Muscle of leg (tissue), 11 donors: ENCODE measurements around the gene XPO5. TPM values are rescaled to one million over a fixed set of nuclear protein-coding genes. Genes with fewer than 3 reads are reported as not detected.
"Not testable (repeated sequence)": the region's sequence is repeated elsewhere in the genome, so short reads cannot be mapped to it uniquely, and the experiment has no call there.

ENCODE experiments used
- DNase-seq: peaks from one replicate; pipeline ENCODE4 v3.0.0; 2013
- H3K27ac ChIP-seq: one replicate; pipeline ENCODE4 v1.5.1; 2013; ENCODE audit warnings: mild to moderate bottlenecking, low read length, control low read depth
- H3K27me3 ChIP-seq: one replicate; pipeline ENCODE4 v1.6.1; 2013; ENCODE audit warnings: low read length; ENCODE audit not compliant: control insufficient read depth, insufficient read depth
- H3K36me3 ChIP-seq: one replicate; pipeline ENCODE4 v1.6.1; 2013; ENCODE audit warnings: low read length; ENCODE audit not compliant: control insufficient read depth, insufficient read depth
- H3K4me1 ChIP-seq: one replicate; pipeline ENCODE4 v1.6.1; 2013; ENCODE audit warnings: low read length; ENCODE audit not compliant: control insufficient read depth, insufficient read depth
- H3K4me3 ChIP-seq: one replicate; pipeline ENCODE4 v1.5.1; 2013; ENCODE audit warnings: low read length, control low read depth
- H3K9me3 ChIP-seq: replicated peaks from 2 replicates; pipeline ENCODE4 v1.6.1; 2013; ENCODE audit warnings: low read depth, low read length; ENCODE audit not compliant: control insufficient read depth
- WGBS: methylation state at CpG from one replicate; pipeline ENCODE4 v1.1.5; 2013; ENCODE audit warnings: missing lambda C conversion rate; ENCODE audit not compliant: insufficient coverage; 5-methylcytosine and 5-hydroxymethylcytosine counted together
- polyA plus RNA-seq, 8 donors: library from polyadenylated mRNA; unstranded; fragments of 120-200 nt; gene quantifications; one replicate each; pipeline versions ENCODE4 v1.2.1 to v1.2.3, GENCODE V29; 2013; ENCODE audit warnings: inconsistent platforms in 1 of 8, low replicate concordance in 1 of 8; ENCODE audit not compliant: insufficient read length in 8 of 8, insufficient read depth in 1 of 8
- total RNA-seq: library from RNA; stranded (reverse); fragments of 120-200 nt; gene quantifications from one replicate; pipeline ENCODE4 v1.2.4, GENCODE V29; 2013

The XPO5 gene
- total and polyA plus RNA-seq, 9 donors = 17.2 to 38.2 (median 24.3) TPM

GRCh38 chr6:43559328-43559727 lies 16.5 kb downstream of the XPO5 start:
- Histone ChIP-seq H3K4me1 (no peaks in the 10 kb centered on the region), H3K36me3 (peaks cover 79% of the 10 kb centered on the region), H3K4me3 (no peak overlapping the region), H3K27me3 (no peaks in the 10 kb centered on the region), H3K9me3 (no peaks in the 10 kb centered on the region), H3K27ac (no peak overlapping the region)
- no peak for DNase-seq

- H3K9me3 ChIP-seq, H3K4me1 ChIP-seq, H3K4me3 ChIP-seq, DNase-seq, H3K27me3 ChIP-seq, H3K27ac ChIP-seq: not testable (repeated sequence)
- 100% methylated on average over 1 of the region's 7 CpGs for WGBS
- H3K36me3 ChIP-seq = peaks cover 76% of the 10 kb centered on the region
Observed at GRCh38 chr6:43557620-43558019, 18.2 kb downstream of the XPO5 start.

GRCh38 chr6:43547222-43547621 lies 28.6 kb downstream of the XPO5 start:
- no peaks in the 10 kb centered on the region for H3K27me3 ChIP-seq
- H3K9me3 ChIP-seq = no peaks in the 10 kb centered on the region
- H3K4me1 ChIP-seq = no peaks in the 10 kb centered on the region
- no peak for DNase-seq
- H3K4me3 ChIP-seq = no peak overlapping the region
- H3K36me3 ChIP-seq = peaks cover 73% of the 10 kb centered on the region
- WGBS = no CpG with 5 or more reads among the region's 3 CpGs
- H3K27ac ChIP-seq = no peak overlapping the region

- Histone ChIP-seq H3K36me3 (peaks cover 63% of the 10 kb centered on the region), H3K9me3 (no peaks in the 10 kb centered on the region), H3K4me3 (no peak overlapping the region), H3K4me1 (no peaks in the 10 kb centered on the region), H3K27ac (no peak overlapping the region), H3K27me3 (no peaks in the 10 kb centered on the region)
- 67% methylated on average over 1 of the region's 4 CpGs for WGBS
- no peak for DNase-seq
Observed at GRCh38 chr6:43544461-43544860, 31.4 kb downstream of the XPO5 start.

GRCh38 chr6:43541774-43542471 lies 33.9 kb downstream of the XPO5 start:
- H3K9me3 ChIP-seq = no peaks in the 10 kb centered on the region
- WGBS = 100% methylated on average over 1 of the region's 8 CpGs
- peaks cover 47% of the 10 kb centered on the region for H3K36me3 ChIP-seq
- no peak overlapping the region for H3K27ac ChIP-seq
- no peak for DNase-seq
- H3K4me3 ChIP-seq = no peak overlapping the region
- no peaks in the 10 kb centered on the region for H3K27me3 ChIP-seq
- H3K4me1 ChIP-seq = no peaks in the 10 kb centered on the region

GRCh38 chr6:43540507-43540906 lies 35.3 kb downstream of the XPO5 start:
- H3K9me3 ChIP-seq = no peaks in the 10 kb centered on the region
- peaks cover 36% of the 10 kb centered on the region for H3K36me3 ChIP-seq
- WGBS = 94% methylated on average over 4 of the region's 5 CpGs

GRCh38 chr6:43539409-43539808 lies 36.4 kb downstream of the XPO5 start:
- H3K4me3 ChIP-seq, H3K4me1 ChIP-seq, H3K27ac ChIP-seq, H3K27me3 ChIP-seq, H3K9me3 ChIP-seq, DNase-seq: not testable (repeated sequence)
- peaks cover 28% of the 10 kb centered on the region for H3K36me3 ChIP-seq
- WGBS = 97% methylated on average over 16 of the region's 20 CpGs

More at GRCh38 chr6:43540507-43540906, 35.3 kb downstream of the XPO5 start:
- Histone ChIP-seq H3K4me3 (no peak overlapping the region), H3K4me1 (no peaks in the 10 kb centered on the region), H3K27ac (no peak overlapping the region), H3K27me3 (no peaks in the 10 kb centered on the region)
- no peak for DNase-seq

- peaks cover 29% of the 10 kb centered on the region for H3K36me3 ChIP-seq
- not testable (repeated sequence) for DNase-seq, H3K4me1 ChIP-seq, H3K4me3 ChIP-seq, H3K27me3 ChIP-seq, H3K9me3 ChIP-seq, H3K27ac ChIP-seq
- 97% methylated on average over 12 of the region's 17 CpGs for WGBS
Observed at GRCh38 chr6:43538986-43539385, 36.9 kb downstream of the XPO5 start.

GRCh38 chr6:43532201-43532600 lies 43.6 kb downstream of the XPO5 start:
- no peaks in the 10 kb centered on the region for H3K27me3 ChIP-seq
- DNase-seq = no peak
- H3K27ac ChIP-seq = no peak overlapping the region
- H3K36me3 ChIP-seq = peaks cover 49% of the 10 kb centered on the region
- WGBS = no CpG with 5 or more reads among the region's 1 CpG
- no peak overlapping the region for H3K4me3 ChIP-seq
- no peaks in the 10 kb centered on the region for H3K4me1 ChIP-seq
- no peaks in the 10 kb centered on the region for H3K9me3 ChIP-seq

GRCh38 chr6:43524483-43524961 lies 51.3 kb downstream of the XPO5 start:
- Histone ChIP-seq H3K4me1 (no peaks in the 10 kb centered on the region), H3K4me3 (no peak overlapping the region), H3K27ac (no peak overlapping the region), H3K36me3 (peaks cover 91% of the 10 kb centered on the region), H3K9me3 (no peaks in the 10 kb centered on the region), H3K27me3 (no peaks in the 10 kb centered on the region)
- 84% methylated on average over 9 of the region's 10 CpGs for WGBS
- no peak for DNase-seq

- no CpG with 5 or more reads among the region's 3 CpGs for WGBS
- H3K4me1 ChIP-seq = peaks cover under 1% of the 10 kb centered on the region
- H3K27me3 ChIP-seq = no peaks in the 10 kb centered on the region
- H3K4me3 ChIP-seq = no peak overlapping the region
- no peak for DNase-seq
- no peak overlapping the region for H3K27ac ChIP-seq
- no peaks in the 10 kb centered on the region for H3K9me3 ChIP-seq
- peaks cover 87% of the 10 kb centered on the region for H3K36me3 ChIP-seq
Observed at GRCh38 chr6:43523284-43523683, 52.6 kb downstream of the XPO5 start.
